22Rv1 (cell line): ENCODE results near the gene XRN1.
"Not testable (repeated sequence)": the region's sequence is repeated elsewhere in the genome, so short reads cannot be mapped to it uniquely, and the experiment has no call there.

Source experiments
- H3K27ac ChIP-seq: fragments of 450-650 bp; 2 replicates; pipeline ENCODE4 v1.5.1; 2017
- ZFX ChIP-seq: fragments of 450-650 bp; IDR thresholded peaks from 2 replicates; pipeline ENCODE4 v1.6.1; 2017; ENCODE audit warnings: antibody characterized with exemption, borderline replicate concordance
- TF ChIP-seq, protein P1 (sequence below): fragments of 450-650 bp; IDR thresholded peaks from 2 replicates; pipeline ENCODE4 v1.5.1; 2017; ENCODE audit warnings: mild to moderate bottlenecking

Gene XRN1

DNA sequence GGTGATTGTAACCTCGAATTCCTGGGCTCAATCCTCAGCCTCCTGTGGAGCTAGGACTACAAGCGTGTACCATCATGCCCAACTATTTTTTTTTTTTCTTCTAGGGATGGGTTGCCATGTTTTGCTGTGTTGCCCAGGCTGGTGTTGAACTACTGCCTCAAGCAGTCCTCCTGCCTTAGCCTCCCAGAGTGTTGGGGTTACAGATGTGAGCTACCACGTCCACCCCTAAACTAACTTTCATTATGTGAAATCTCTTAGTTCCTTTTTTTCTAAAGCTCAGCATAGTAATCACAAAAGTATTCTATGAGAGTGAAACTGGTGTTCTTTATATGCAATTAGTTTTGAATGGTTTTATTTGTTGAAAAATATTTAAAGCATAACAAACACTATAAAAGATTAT, 92.1 kb downstream of the XRN1 start:
- TF ChIP-seq, protein P1, sequence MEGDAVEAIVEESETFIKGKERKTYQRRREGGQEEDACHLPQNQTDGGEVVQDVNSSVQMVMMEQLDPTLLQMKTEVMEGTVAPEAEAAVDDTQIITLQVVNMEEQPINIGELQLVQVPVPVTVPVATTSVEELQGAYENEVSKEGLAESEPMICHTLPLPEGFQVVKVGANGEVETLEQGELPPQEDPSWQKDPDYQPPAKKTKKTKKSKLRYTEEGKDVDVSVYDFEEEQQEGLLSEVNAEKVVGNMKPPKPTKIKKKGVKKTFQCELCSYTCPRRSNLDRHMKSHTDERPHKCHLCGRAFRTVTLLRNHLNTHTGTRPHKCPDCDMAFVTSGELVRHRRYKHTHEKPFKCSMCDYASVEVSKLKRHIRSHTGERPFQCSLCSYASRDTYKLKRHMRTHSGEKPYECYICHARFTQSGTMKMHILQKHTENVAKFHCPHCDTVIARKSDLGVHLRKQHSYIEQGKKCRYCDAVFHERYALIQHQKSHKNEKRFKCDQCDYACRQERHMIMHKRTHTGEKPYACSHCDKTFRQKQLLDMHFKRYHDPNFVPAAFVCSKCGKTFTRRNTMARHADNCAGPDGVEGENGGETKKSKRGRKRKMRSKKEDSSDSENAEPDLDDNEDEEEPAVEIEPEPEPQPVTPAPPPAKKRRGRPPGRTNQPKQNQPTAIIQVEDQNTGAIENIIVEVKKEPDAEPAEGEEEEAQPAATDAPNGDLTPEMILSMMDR, result no peak
- TF ChIP-seq ZFX, result no peak
- H3K27ac ChIP-seq, result no peak overlapping the region

DNA sequence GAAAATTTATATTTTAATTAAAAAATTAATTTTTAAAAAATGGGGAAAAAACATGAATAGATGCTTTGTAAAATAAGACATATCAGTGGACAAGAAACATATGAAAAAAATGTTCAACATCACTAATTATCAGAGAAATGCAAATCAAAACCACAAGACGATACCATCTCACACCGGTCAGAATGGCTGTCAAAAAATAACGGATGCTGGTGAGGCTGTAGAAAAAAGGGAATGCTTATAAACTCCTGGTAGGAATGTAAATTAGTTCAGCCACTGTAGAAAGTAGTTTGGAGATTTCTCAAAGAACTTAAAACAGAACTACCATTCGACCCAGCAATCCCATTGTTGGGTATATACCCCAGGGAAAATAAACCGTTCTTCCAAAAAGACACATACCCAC, 93.8 kb downstream of the XRN1 start:
- no peak for TF ChIP-seq ZFX
- TF ChIP-seq, protein P1, result no peak
- no peak overlapping the region for H3K27ac ChIP-seq

DNA sequence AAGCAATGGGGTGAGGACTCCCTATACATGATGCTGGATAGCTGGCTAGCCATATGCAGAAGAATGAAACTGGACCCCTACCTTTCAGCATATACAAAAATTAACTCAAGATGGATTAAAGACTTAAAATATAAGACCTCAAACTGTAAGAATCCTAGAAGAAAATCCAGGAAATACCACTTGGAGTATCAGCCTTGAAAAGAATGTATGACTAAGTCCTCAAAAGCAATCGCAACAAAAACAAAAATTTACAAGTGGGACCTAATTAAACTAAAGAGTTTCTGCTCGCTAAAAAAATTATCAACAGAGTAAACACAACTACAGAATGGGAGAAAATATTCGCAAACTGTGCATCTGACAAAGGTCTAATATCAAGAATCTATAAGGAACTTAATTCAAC, 94.3 kb downstream of the XRN1 start:
- H3K27ac ChIP-seq, result no peak overlapping the region
- TF ChIP-seq, protein P1, result no peak
- no peak for TF ChIP-seq ZFX

DNA sequence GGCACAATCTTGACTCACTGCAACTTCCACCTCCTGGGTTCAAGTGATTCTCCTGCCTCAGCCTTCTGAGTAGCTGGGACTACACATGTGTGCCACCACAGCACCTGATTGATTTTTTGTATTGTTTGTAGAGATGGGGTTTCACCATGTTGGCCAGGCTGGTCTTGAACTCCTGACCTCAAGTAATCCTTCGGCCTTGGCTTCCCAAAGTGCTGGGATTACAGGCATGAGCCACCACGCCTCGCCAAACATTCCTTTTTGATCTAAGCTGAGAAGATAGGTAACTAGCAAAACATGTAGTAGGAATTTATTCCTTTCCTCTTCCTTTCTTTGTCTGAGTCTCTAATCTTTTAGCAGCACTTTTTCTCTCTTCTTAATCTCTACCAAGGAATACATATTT, 95.1 kb downstream of the XRN1 start:
- not testable (repeated sequence) for H3K27ac ChIP-seq

GRCh38 chr3:142348460-142348859, 99.4 kb downstream of the XRN1 start:
- H3K27ac ChIP-seq, result no peak overlapping the region
- TF ChIP-seq, protein P1, result no peak
- TF ChIP-seq ZFX, result no peak

GRCh38 chr3:142337994-142338393, 109.8 kb downstream of the XRN1 start:
- H3K27ac ChIP-seq, result no peak overlapping the region
- TF ChIP-seq ZFX, result no peak
- TF ChIP-seq, protein P1, result no peak

DNA sequence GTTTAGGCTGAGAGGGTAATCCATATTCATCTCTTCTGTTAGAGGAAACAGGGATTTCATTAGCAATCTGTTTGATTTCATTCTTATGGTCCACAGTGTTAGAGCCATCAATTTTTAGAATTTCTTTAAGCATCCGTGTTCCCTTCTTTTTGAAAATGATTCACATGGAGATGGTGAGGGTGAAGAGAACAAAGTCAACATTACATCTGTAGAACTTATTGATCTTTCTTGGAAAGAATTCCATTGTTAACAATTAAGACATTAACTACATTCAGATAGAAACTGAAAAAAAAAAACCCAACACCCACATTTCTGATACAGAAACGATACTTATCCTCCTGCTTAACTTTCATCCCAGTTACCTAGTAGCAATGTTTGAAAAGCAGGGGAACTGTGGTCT, 115.4 kb downstream of the XRN1 start:
- no peak overlapping the region for H3K27ac ChIP-seq
- TF ChIP-seq ZFX, result no peak
- TF ChIP-seq, protein P1, result no peak

- not testable (repeated sequence) for H3K27ac ChIP-seq
Observed at GRCh38 chr3:142324275-142324953, 123.4 kb downstream of the XRN1 start.
